PFSK-1 (cell line): ENCODE data around the gene PAPPA.

ENCODE experiments used
- FOXP2 ChIP-seq: optimal IDR thresholded peaks from 2 replicates; pipeline ENCODE3; 2011; ENCODE audit warnings: borderline replicate concordance, control low read depth, inconsistent platforms; ENCODE audit not compliant: insufficient read depth; ENCODE audit errors: extremely low read length, extremely low read depth
- POLR2AphosphoS5 ChIP-seq: IDR thresholded peaks from 2 replicates; pipeline ENCODE4 v1.6.1; 2012; ENCODE audit warnings: low read depth, mild to moderate bottlenecking, control low read depth, low read length, moderate library complexity
- SIN3A ChIP-seq: IDR thresholded peaks from 2 replicates; pipeline ENCODE4 v1.6.1; 2012; ENCODE audit warnings: mild to moderate bottlenecking, low read length, moderate library complexity, borderline replicate concordance; ENCODE audit not compliant: insufficient read depth
- TAF1 ChIP-seq: IDR thresholded peaks from 2 replicates; pipeline ENCODE4 v1.6.1; 2012; ENCODE audit warnings: low read length, control low read depth, borderline replicate concordance; ENCODE audit not compliant: insufficient read depth
- TF ChIP-seq, protein P1 (sequence below), 2 experiments: IDR thresholded peaks; 2 replicates each; pipeline versions ENCODE4 v1.6.1 to v1.8.0; 2011 to 2012; ENCODE audit warnings: low read depth in 2 of 2, low read length in 2 of 2, control low read depth in 1 of 2, inconsistent platforms in 1 of 2, mild to moderate bottlenecking in 1 of 2, moderate library complexity in 1 of 2; ENCODE audit not compliant: insufficient read depth in 1 of 2

Gene PAPPA

DNA sequence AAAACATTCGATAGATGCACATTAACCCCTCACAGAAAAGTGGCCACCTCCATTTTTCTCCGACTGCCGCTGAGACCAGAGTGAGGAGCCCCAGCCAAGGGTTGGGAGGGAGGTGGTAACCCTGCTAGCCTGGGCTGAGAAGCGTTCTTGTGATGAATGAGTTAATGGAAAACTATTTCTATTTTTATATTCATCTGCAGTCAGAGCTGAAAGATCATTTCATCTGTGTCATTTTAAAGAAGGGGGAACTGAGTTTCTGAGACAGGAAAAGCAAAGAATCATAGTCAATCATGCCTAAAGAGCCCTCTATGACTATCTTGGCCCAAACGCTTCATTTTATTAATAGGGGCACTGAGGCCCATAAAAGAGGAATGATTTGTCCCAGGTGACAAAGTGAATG is 229.5 kb downstream of the PAPPA start:
- TF ChIP-seq, protein P1, sequence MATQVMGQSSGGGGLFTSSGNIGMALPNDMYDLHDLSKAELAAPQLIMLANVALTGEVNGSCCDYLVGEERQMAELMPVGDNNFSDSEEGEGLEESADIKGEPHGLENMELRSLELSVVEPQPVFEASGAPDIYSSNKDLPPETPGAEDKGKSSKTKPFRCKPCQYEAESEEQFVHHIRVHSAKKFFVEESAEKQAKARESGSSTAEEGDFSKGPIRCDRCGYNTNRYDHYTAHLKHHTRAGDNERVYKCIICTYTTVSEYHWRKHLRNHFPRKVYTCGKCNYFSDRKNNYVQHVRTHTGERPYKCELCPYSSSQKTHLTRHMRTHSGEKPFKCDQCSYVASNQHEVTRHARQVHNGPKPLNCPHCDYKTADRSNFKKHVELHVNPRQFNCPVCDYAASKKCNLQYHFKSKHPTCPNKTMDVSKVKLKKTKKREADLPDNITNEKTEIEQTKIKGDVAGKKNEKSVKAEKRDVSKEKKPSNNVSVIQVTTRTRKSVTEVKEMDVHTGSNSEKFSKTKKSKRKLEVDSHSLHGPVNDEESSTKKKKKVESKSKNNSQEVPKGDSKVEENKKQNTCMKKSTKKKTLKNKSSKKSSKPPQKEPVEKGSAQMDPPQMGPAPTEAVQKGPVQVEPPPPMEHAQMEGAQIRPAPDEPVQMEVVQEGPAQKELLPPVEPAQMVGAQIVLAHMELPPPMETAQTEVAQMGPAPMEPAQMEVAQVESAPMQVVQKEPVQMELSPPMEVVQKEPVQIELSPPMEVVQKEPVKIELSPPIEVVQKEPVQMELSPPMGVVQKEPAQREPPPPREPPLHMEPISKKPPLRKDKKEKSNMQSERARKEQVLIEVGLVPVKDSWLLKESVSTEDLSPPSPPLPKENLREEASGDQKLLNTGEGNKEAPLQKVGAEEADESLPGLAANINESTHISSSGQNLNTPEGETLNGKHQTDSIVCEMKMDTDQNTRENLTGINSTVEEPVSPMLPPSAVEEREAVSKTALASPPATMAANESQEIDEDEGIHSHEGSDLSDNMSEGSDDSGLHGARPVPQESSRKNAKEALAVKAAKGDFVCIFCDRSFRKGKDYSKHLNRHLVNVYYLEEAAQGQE (IDR thresholded peaks at IDR 0.05; ENCODE audit: insufficient read depth in 1 of 2, low read depth in 2 of 2, low read length in 2 of 2) = no peak
- TF ChIP-seq TAF1 (no peak), SIN3A (no peak), POLR2AphosphoS5 (no peak), FOXP2 (no peak)

DNA sequence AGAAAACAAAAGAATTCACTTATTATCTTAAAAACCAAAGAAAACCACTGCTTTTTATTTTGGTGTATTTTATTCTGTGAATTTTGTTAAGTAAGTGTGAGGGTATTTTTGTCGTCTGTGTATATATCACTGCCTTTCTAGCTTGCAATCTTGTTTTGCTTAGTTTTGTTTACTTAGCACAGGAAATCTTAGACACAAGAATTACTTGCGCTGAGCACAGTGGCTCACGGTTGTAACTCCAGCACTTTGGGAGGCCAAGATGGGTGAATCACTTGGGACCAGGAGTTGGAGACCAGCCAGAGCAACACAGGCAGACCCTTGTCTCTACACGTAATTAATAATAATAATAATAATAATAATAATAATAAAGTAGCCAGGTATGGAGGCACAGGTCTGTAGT is 230.3 kb downstream of the PAPPA start:
- TF ChIP-seq FOXP2 (no peak), TAF1 (no peak), SIN3A (no peak), POLR2AphosphoS5 (no peak)
- TF ChIP-seq, protein P1 (IDR thresholded peaks at IDR 0.05; ENCODE audit: insufficient read depth in 1 of 2, low read depth in 2 of 2, low read length in 2 of 2) = no peak

DNA sequence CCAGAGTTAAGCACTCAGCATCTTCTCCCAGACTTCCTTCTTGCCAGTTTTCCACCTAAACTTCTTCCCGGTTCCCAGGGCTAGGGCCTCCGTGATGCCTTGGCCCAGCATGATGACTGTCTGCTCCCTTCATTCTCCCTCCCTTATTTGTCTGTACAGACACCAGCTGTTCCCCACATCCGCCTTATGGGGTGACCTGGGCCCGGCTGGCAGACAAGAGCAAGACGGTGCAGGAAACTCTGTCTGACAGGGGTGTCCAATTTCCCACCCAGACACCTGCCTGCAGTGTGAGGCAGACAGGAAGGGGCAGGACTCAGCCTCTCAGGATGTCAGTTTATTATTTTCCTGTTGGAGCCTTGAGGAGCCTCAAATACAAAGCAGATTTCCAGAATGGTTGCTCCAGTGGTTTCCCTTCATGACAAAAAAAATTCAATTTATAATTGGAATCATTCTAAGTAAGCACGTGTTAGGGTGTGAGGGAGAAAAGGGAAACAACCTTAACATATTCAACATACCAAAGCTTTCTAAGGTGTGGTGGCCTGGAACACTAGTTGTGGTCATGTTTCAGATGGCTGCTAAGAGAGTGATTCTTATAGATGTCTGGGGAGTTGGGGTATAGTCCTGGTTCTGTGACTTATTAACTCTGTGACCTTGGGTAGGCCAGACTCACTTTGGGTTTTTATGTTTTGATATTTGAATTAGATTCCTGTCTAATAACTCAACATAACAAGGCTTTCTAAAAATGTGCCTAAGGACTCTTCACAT is 234.5 kb downstream of the PAPPA start:
- TF ChIP-seq, protein P1 (IDR thresholded peaks at IDR 0.05; ENCODE audit: insufficient read depth in 1 of 2, low read depth in 2 of 2, low read length in 2 of 2) = no peak
- TF ChIP-seq FOXP2 (no peak), TAF1 (no peak), POLR2AphosphoS5 (no peak), SIN3A (no peak)

DNA sequence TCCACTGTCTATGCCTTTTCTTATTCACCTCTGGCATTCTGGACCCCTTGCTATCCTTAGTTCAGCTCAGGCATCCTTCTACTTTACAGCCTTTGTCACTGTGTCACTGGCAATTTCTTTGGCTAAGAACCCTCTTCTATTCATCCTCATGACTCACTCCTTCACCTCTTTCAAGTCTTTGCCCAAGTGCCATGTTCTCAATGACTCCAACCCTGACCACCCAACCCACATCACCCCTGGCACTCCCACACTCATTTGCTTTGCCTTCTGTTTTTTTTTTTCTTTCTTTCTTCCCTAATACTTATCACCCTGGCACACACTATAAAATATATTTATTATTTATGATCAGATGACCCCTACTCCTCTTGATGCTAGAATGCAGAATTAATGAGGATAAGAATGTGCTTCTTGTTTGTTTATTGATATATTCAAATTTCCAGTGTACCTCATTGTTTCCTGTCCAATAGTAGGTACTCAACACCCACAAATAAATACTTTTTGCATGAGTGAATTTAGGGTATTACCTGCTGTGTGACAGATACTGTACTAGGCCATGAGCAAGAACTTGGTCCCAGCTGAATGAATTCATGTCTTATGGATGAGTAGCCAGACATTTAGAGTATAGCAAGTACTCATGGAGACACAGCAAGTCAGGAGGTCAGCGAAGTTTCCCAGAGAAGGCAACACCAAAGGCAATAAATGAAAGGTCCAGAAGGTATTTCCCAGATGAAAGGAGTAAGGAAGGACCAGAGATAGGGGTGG is 236.1 kb downstream of the PAPPA start:
- TF ChIP-seq FOXP2 = no peak
- no peak for TF ChIP-seq TAF1
- TF ChIP-seq POLR2AphosphoS5 = no peak
- TF ChIP-seq, protein P1 (IDR thresholded peaks at IDR 0.05; ENCODE audit: insufficient read depth in 1 of 2, low read depth in 2 of 2, low read length in 2 of 2) = no peak
- no peak for TF ChIP-seq SIN3A
